RWPE2 (cell line): Measurements from ENCODE around the gene C12orf56.
"Not testable (repeated sequence)": the region's sequence is repeated elsewhere in the genome, so short reads cannot be mapped to it uniquely, and the experiment has no call there.

Experiments used
- ATAC-seq: fragments of 200-7000 bp; cut with Tn5 transposase; 3 replicates; pipeline ENCODE4 v1.9.1; 2021; ENCODE audit warnings: low read depth
- DNase-seq: peaks from one replicate; pipeline ENCODE4 v3.0.0-alpha.2; 2020; ENCODE audit warnings: low spot score
- H3K27ac ChIP-seq: fragments of 450-650 bp; 2 replicates; pipeline ENCODE4 v1.5.1; 2017; ENCODE audit warnings: mild to moderate bottlenecking; ENCODE audit not compliant: poor library complexity, severe bottlenecking
- H3K27me3 ChIP-seq: fragments of 250-450 bp; sonication (Bioruptor Pico); 2 replicates; pipeline ENCODE4 v1.5.1; 2021; ENCODE audit warnings: mild to moderate bottlenecking, moderate library complexity; ENCODE audit not compliant: insufficient read depth, poor library complexity, severe bottlenecking
- H3K36me3 ChIP-seq: fragments of 250-450 bp; sonication (Bioruptor Pico); 2 replicates; pipeline ENCODE4 v1.5.1; 2020; ENCODE audit warnings: low read depth, mild to moderate bottlenecking, moderate library complexity
- H3K4me1 ChIP-seq: fragments of 250-450 bp; sonication (Bioruptor Pico); 2 replicates; pipeline ENCODE4 v1.5.1; 2021; ENCODE audit warnings: mild to moderate bottlenecking, moderate library complexity; ENCODE audit not compliant: insufficient read depth, poor library complexity, severe bottlenecking
- H3K4me3 ChIP-seq: fragments of 250-450 bp; sonication (Bioruptor Pico); 2 replicates; pipeline ENCODE4 v1.5.1; 2021; ENCODE audit warnings: mild to moderate bottlenecking, moderate library complexity; ENCODE audit not compliant: severe bottlenecking
- H3K9me3 ChIP-seq: fragments of 250-450 bp; sonication (Bioruptor Pico); 2 replicates; pipeline ENCODE4 v1.5.1; 2021; ENCODE audit warnings: mild to moderate bottlenecking, moderate library complexity; ENCODE audit not compliant: severe bottlenecking
- CTCF ChIP-seq: fragments of 450-650 bp; IDR thresholded peaks from one replicate; pipeline ENCODE4 v1.5.1; 2017; ENCODE audit warnings: mild to moderate bottlenecking, moderate library complexity; ENCODE audit not compliant: poor library complexity, severe bottlenecking

The C12orf56 gene

DNA sequence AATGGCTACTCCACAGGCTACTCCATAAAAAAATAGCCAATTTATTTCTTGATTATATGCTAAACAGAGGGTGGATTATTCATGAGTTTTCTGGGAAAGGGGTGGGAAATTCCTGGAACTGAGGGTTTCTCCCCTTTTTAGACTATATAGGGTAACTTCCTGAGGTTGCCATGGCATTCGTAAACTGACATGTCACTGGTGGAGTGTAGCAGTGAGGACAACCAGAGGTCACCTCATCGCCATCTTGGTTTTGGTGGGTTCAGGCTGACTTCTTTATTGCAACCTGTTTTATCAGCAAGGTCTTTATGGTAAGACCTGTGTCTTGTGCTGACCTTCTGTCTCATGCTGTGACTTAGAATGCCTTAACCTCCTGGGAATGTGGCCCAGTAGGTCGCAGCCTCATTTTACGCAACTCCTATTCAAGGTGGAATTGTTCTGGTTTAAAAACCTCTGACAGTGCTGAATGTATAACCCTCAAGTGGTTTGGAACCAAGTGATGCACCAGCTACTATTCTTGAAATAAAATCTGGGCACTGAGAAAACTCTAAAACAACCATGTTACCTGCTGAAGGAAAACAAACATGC lies 27.7 kb downstream of the C12orf56 start:
- H3K27me3 ChIP-seq = no peaks in the 10 kb centered on the region
- no peak for TF ChIP-seq CTCF
- H3K4me1 ChIP-seq = no peaks in the 10 kb centered on the region
- no peak overlapping the region for H3K4me3 ChIP-seq
- DNase-seq = no peak
- H3K27ac ChIP-seq = no peak overlapping the region
- ATAC-seq = no peak
- no peaks in the 10 kb centered on the region for H3K36me3 ChIP-seq
- H3K9me3 ChIP-seq = no peaks in the 10 kb centered on the region

DNA sequence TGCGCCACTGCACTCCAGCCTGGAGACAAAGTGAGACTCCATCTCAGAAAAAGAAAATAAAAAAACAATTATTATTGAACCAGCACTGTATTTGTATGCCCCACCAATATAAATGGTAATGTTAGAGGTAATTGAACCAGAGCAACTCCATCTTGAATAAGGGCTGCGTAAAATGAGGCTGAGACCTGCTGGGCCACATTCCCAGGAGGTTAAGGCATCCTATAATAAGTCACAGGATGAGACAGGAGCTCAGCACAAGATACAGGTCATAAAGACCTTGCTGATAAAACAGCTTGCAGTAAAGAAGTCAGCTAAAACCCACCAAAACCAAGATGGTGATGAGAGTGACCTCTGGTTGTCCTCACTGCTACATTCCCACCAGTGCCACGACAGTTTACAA lies 29.4 kb downstream of the C12orf56 start:
- ATAC-seq, H3K36me3 ChIP-seq, H3K9me3 ChIP-seq, H3K27ac ChIP-seq, H3K4me1 ChIP-seq, H3K27me3 ChIP-seq, H3K4me3 ChIP-seq, DNase-seq: not testable (repeated sequence)

DNA sequence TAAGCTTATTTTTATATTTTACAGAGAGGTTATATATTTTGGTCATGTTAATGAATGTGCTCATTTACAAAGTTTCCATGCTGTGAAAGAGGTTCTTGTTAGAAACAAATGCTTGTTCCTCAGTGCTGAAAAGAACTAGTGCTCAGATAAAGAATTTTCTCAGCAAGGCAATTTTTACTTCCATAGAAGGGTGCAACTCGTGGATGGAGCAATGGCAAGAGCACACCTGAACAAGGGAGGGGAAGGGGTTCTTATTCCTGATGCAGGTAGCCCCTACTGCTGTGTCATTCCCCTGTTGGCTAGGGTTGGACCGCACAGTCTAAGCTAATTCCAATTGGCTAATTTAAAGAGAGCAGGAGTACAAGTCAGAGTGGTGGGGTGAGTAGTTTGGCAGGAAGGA lies 34.3 kb downstream of the C12orf56 start:
- ATAC-seq, DNase-seq, H3K27ac ChIP-seq, H3K4me1 ChIP-seq, H3K27me3 ChIP-seq, H3K36me3 ChIP-seq, H3K4me3 ChIP-seq, H3K9me3 ChIP-seq: not testable (repeated sequence)

DNA sequence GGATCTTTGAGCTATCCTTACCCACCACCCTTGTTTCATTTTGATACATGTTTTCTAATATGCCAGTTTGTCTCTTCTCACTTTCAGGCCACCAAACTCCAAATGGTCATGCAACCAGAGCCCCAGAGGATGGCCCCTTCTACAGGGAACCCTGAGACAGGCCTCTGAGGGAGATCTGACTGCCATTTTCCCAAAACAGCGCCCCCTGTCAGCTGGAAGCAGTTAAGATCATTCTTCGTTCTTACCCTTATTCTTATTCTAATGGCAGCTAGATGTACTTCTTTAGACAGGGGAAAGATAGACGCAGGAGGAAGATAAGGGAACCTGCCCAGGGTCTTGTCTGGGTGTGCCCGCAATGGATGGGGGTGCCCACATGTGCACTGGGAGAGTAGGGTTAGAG lies 38.4 kb downstream of the C12orf56 start:
- Histone ChIP-seq H3K9me3 (peaks cover 7% of the 10 kb centered on the region), H3K36me3 (no peaks in the 10 kb centered on the region), H3K4me1 (no peaks in the 10 kb centered on the region), H3K27ac (no peak overlapping the region), H3K27me3 (no peaks in the 10 kb centered on the region), H3K4me3 (no peak overlapping the region)
- no peak for TF ChIP-seq CTCF
- DNase-seq (no peak), ATAC-seq (no peak)

DNA sequence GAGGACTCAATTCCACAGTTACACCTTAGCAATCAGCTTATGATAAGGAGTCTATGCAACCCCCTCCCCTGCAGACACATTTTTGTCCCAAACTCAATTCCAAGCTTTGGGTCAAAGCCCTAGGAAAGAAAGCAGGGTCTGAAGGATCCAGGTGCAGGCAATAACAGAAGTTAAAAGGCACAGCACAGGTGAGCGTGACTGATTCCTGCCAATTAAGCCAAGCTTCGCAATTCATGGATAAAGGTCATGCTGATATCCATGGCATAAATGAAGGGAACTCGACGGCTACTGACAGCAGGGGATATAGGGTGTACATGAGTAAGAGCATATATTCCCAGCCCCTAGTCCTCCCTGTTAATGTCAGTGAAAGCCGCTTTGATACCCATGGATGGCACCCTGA lies 39.3 kb downstream of the C12orf56 start:
- H3K9me3 ChIP-seq = peaks cover 6% of the 10 kb centered on the region
- TF ChIP-seq CTCF = no peak
- no peak overlapping the region for H3K27ac ChIP-seq
- DNase-seq (no peak), ATAC-seq (no peak)
- no peaks in the 10 kb centered on the region for H3K36me3 ChIP-seq
- H3K4me1 ChIP-seq = no peaks in the 10 kb centered on the region
- no peak overlapping the region for H3K4me3 ChIP-seq
- no peaks in the 10 kb centered on the region for H3K27me3 ChIP-seq

- Histone ChIP-seq H3K4me3 (no peak overlapping the region), H3K36me3 (no peaks in the 10 kb centered on the region), H3K9me3 (peaks cover 4% of the 10 kb centered on the region), H3K4me1 (no peaks in the 10 kb centered on the region), H3K27ac (no peak overlapping the region), H3K27me3 (no peaks in the 10 kb centered on the region)
- no peak for DNase-seq
- no peak for ATAC-seq
- no peak for TF ChIP-seq CTCF
Observed at GRCh38 chr12:64347630-64348029, 42.9 kb downstream of the C12orf56 start.

DNA sequence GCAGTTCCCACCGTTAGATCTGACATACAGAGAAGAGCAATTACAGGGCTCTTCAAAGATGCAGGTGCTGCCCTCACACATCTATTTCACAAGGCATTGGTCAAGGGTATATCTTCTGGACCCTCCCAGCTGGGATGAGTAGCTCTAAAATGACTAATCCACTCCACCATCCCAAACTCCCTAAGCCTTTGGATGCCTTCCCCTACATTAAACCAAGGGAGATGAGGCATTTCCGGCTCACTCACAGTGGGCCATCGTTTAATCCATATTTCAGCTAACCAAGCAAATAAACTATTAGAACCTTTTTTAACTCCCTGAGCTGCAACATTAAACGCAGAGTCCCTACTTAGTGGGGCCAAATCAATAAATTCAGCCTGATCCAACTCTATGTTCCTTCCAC lies 45.9 kb downstream of the C12orf56 start:
- not testable (repeated sequence) for H3K4me1 ChIP-seq, H3K27me3 ChIP-seq, DNase-seq, H3K4me3 ChIP-seq, H3K9me3 ChIP-seq, H3K27ac ChIP-seq, ATAC-seq, H3K36me3 ChIP-seq

GRCh38 chr12:64340546-64340945 lies 50.0 kb downstream of the C12orf56 start:
- H3K4me1 ChIP-seq, H3K27me3 ChIP-seq, H3K9me3 ChIP-seq, DNase-seq, H3K27ac ChIP-seq, H3K36me3 ChIP-seq, ATAC-seq, H3K4me3 ChIP-seq: not testable (repeated sequence)
